ENCODE results near the gene UQCR11. TPM values are rescaled to one million over a fixed set of nuclear protein-coding genes. Genes with fewer than 3 reads are reported as not detected.

UQCR11 gene
- total and polyA plus RNA-seq, 5 donors from 2014 or later, result 126 to 819 (median 574) TPM

- Histone ChIP-seq H3K36me3 (ENCODE audit: control insufficient read depth, insufficient read depth, low read length) (peaks cover under 1% of the 10 kb centered on the region), H3K27ac (ENCODE audit: insufficient read depth, low read length, poor library complexity, severe bottlenecking) (peak overlapping the region; percentile 91), H3K4me3 (ENCODE audit: low read depth, low read length) (peak overlapping the region; percentile 53), H3K9me3 (ENCODE audit: control insufficient read depth in 2 of 2, low read length in 2 of 2) (no peaks in the 10 kb centered on the region), H3K27me3 (ENCODE audit: control insufficient read depth, insufficient read depth, low read length) (no peaks in the 10 kb centered on the region), H3K4me1 (ENCODE audit: control insufficient read depth, insufficient read depth, low read length, poor library complexity, severe bottlenecking) (peaks cover 22% of the 10 kb centered on the region)
- Mint-ChIP-seq H3K4me1 (peaks cover 0 to 23% (median 12%) of the 10 kb centered on the region in 4 donors), H3K9me3 (no peaks in the 10 kb centered on the region), H3K36me3 (no peaks in the 10 kb centered on the region), H3K4me3 (peak overlapping the region; percentile 87 to 95 (median 92)), H3K27ac (peak overlapping the region; percentile 82 to 94 (median 86)), H3K27me3 (no peaks in the 10 kb centered on the region)
- ATAC-seq (ENCODE audit: low read depth in 2 of 2), result no peak
- peak in 1 of 3 donors; percentile 14 for DNase-seq
Measured at GRCh38 chr19:1591421-1592023, 13.7 kb downstream of the UQCR11 start.

GRCh38 chr19:1590641-1591397 is 14.4 kb downstream of the UQCR11 start:
- no peaks in the 10 kb centered on the region for H3K36me3 Mint-ChIP-seq
- DNase-seq, result peak in 2 of 3 donors; percentile 29 to 48
- no peaks in the 10 kb centered on the region for H3K9me3 Mint-ChIP-seq
- Histone ChIP-seq H3K4me1 (ENCODE audit: control insufficient read depth, insufficient read depth, low read length, poor library complexity, severe bottlenecking) (peaks cover 22% of the 10 kb centered on the region), H3K9me3 (ENCODE audit: control insufficient read depth in 2 of 2, low read length in 2 of 2) (no peaks in the 10 kb centered on the region), H3K36me3 (ENCODE audit: control insufficient read depth, insufficient read depth, low read length) (no peaks in the 10 kb centered on the region), H3K4me3 (ENCODE audit: low read depth, low read length) (peak overlapping the region; percentile 53), H3K27me3 (ENCODE audit: control insufficient read depth, insufficient read depth, low read length) (no peaks in the 10 kb centered on the region), H3K27ac (ENCODE audit: insufficient read depth, low read length, poor library complexity, severe bottlenecking) (peak overlapping the region; percentile 91)
- peak overlapping the region; percentile 87 to 95 (median 92) for H3K4me3 Mint-ChIP-seq
- no peaks in the 10 kb centered on the region for H3K27me3 Mint-ChIP-seq
- ATAC-seq (ENCODE audit: low read depth in 2 of 2), result peak in 1 of 2 donors; percentile 17
- peaks cover 0 to 26% (median 12%) of the 10 kb centered on the region in 4 donors for H3K4me1 Mint-ChIP-seq
- H3K27ac Mint-ChIP-seq, result peak overlapping the region; percentile 78 to 94 (median 86)

GRCh38 chr19:1587872-1588271 is 17.4 kb downstream of the UQCR11 start:
- Histone ChIP-seq H3K36me3 (ENCODE audit: control insufficient read depth, insufficient read depth, low read length) (peaks cover 2% of the 10 kb centered on the region), H3K27me3 (ENCODE audit: control insufficient read depth, insufficient read depth, low read length) (no peaks in the 10 kb centered on the region), H3K4me1 (ENCODE audit: control insufficient read depth, insufficient read depth, low read length, poor library complexity, severe bottlenecking) (peaks cover 16% of the 10 kb centered on the region), H3K9me3 (ENCODE audit: control insufficient read depth in 2 of 2, low read length in 2 of 2) (no peaks in the 10 kb centered on the region), H3K27ac (ENCODE audit: insufficient read depth, low read length, poor library complexity, severe bottlenecking) (no peak overlapping the region), H3K4me3 (ENCODE audit: low read depth, low read length) (no peak overlapping the region)
- Mint-ChIP-seq H3K4me1 (peaks cover 0 to 26% (median 12%) of the 10 kb centered on the region in 4 donors), H3K9me3 (no peaks in the 10 kb centered on the region), H3K27ac (no peak overlapping the region), H3K36me3 (no peaks in the 10 kb centered on the region), H3K27me3 (no peaks in the 10 kb centered on the region), H3K4me3 (peak overlapping the region in 1 of 4 donors; percentile 47)
- ATAC-seq (ENCODE audit: low read depth in 2 of 2), result no peak
- no peak for DNase-seq

- H3K9me3 ChIP-seq (ENCODE audit: control insufficient read depth in 2 of 2, low read length in 2 of 2), result no peaks in the 10 kb centered on the region
- peaks cover under 1% of the 10 kb centered on the region for H3K4me1 ChIP-seq (ENCODE audit: control insufficient read depth, insufficient read depth, low read length, poor library complexity, severe bottlenecking)
- no peak for DNase-seq
- H3K36me3 ChIP-seq (ENCODE audit: control insufficient read depth, insufficient read depth, low read length), result peaks cover 16% of the 10 kb centered on the region
- Mint-ChIP-seq H3K27me3 (no peaks in the 10 kb centered on the region), H3K4me1 (peaks cover 0 to 12% (median 3%) of the 10 kb centered on the region in 4 donors), H3K4me3 (no peak overlapping the region), H3K9me3 (no peaks in the 10 kb centered on the region), H3K36me3 (no peaks in the 10 kb centered on the region), H3K27ac (no peak overlapping the region)
- no peak overlapping the region for H3K4me3 ChIP-seq (ENCODE audit: low read depth, low read length)
- H3K27me3 ChIP-seq (ENCODE audit: control insufficient read depth, insufficient read depth, low read length), result no peaks in the 10 kb centered on the region
- H3K27ac ChIP-seq (ENCODE audit: insufficient read depth, low read length, poor library complexity, severe bottlenecking), result no peak overlapping the region
- no peak for ATAC-seq (ENCODE audit: low read depth in 2 of 2)
Measured at GRCh38 chr19:1585243-1585580, 20.1 kb downstream of the UQCR11 start.

- H3K27me3 Mint-ChIP-seq, result no peaks in the 10 kb centered on the region
Measured at GRCh38 chr19:1584500-1585242, 20.6 kb downstream of the UQCR11 start.

GRCh38 chr19:1582201-1582600 is 23.1 kb downstream of the UQCR11 start:
- Mint-ChIP-seq H3K27me3 (no peaks in the 10 kb centered on the region), H3K4me1 (peaks cover 0 to 8% (median 2%) of the 10 kb centered on the region in 4 donors), H3K4me3 (no peak overlapping the region), H3K36me3 (peaks cover 4% of the 10 kb centered on the region), H3K9me3 (no peaks in the 10 kb centered on the region), H3K27ac (no peak overlapping the region)
- H3K27ac ChIP-seq (ENCODE audit: insufficient read depth, low read length, poor library complexity, severe bottlenecking), result no peak overlapping the region
- H3K36me3 ChIP-seq (ENCODE audit: control insufficient read depth, insufficient read depth, low read length), result peaks cover 24% of the 10 kb centered on the region
- DNase-seq, result no peak
- no peak for ATAC-seq (ENCODE audit: low read depth in 2 of 2)
- H3K9me3 ChIP-seq (ENCODE audit: control insufficient read depth in 2 of 2, low read length in 2 of 2), result no peaks in the 10 kb centered on the region
- H3K4me3 ChIP-seq (ENCODE audit: low read depth, low read length), result no peak overlapping the region
- H3K4me1 ChIP-seq (ENCODE audit: control insufficient read depth, insufficient read depth, low read length, poor library complexity, severe bottlenecking), result no peaks in the 10 kb centered on the region
- no peaks in the 10 kb centered on the region for H3K27me3 ChIP-seq (ENCODE audit: control insufficient read depth, insufficient read depth, low read length)

More at GRCh38 chr19:1584500-1585242, 20.6 kb downstream of the UQCR11 start:
- Histone ChIP-seq H3K9me3 (ENCODE audit: control insufficient read depth in 2 of 2, low read length in 2 of 2) (no peaks in the 10 kb centered on the region), H3K27ac (ENCODE audit: insufficient read depth, low read length, poor library complexity, severe bottlenecking) (no peak overlapping the region), H3K4me1 (ENCODE audit: control insufficient read depth, insufficient read depth, low read length, poor library complexity, severe bottlenecking) (no peaks in the 10 kb centered on the region), H3K27me3 (ENCODE audit: control insufficient read depth, insufficient read depth, low read length) (no peaks in the 10 kb centered on the region), H3K36me3 (ENCODE audit: control insufficient read depth, insufficient read depth, low read length) (peaks cover 20% of the 10 kb centered on the region), H3K4me3 (ENCODE audit: low read depth, low read length) (no peak overlapping the region)
- no peak for DNase-seq
- no peak overlapping the region for H3K4me3 Mint-ChIP-seq
- peaks cover 4% of the 10 kb centered on the region for H3K36me3 Mint-ChIP-seq
- peak overlapping the region in 1 of 3 donors; percentile 43 for H3K27ac Mint-ChIP-seq
- peaks cover 0 to 10% (median 3%) of the 10 kb centered on the region in 4 donors for H3K4me1 Mint-ChIP-seq
- no peak for ATAC-seq (ENCODE audit: low read depth in 2 of 2)
- no peaks in the 10 kb centered on the region for H3K9me3 Mint-ChIP-seq

- ATAC-seq (ENCODE audit: low read depth in 2 of 2) (no peak), DNase-seq (no peak)
- Mint-ChIP-seq H3K27ac (no peak overlapping the region), H3K27me3 (no peaks in the 10 kb centered on the region), H3K9me3 (no peaks in the 10 kb centered on the region), H3K4me3 (no peak overlapping the region), H3K4me1 (peaks cover 0 to 8% (median 2%) of the 10 kb centered on the region in 4 donors), H3K36me3 (peaks cover 4% of the 10 kb centered on the region)
- Histone ChIP-seq H3K27me3 (ENCODE audit: control insufficient read depth, insufficient read depth, low read length) (no peaks in the 10 kb centered on the region), H3K4me1 (ENCODE audit: control insufficient read depth, insufficient read depth, low read length, poor library complexity, severe bottlenecking) (no peaks in the 10 kb centered on the region), H3K36me3 (ENCODE audit: control insufficient read depth, insufficient read depth, low read length) (peaks cover 24% of the 10 kb centered on the region), H3K27ac (ENCODE audit: insufficient read depth, low read length, poor library complexity, severe bottlenecking) (no peak overlapping the region), H3K4me3 (ENCODE audit: low read depth, low read length) (no peak overlapping the region), H3K9me3 (ENCODE audit: control insufficient read depth in 2 of 2, low read length in 2 of 2) (no peaks in the 10 kb centered on the region)
Measured at GRCh38 chr19:1580957-1581356, 24.3 kb downstream of the UQCR11 start.
